Measurements from ENCODE around the gene ZNHIT1.

The ZNHIT1 gene

DNA sequence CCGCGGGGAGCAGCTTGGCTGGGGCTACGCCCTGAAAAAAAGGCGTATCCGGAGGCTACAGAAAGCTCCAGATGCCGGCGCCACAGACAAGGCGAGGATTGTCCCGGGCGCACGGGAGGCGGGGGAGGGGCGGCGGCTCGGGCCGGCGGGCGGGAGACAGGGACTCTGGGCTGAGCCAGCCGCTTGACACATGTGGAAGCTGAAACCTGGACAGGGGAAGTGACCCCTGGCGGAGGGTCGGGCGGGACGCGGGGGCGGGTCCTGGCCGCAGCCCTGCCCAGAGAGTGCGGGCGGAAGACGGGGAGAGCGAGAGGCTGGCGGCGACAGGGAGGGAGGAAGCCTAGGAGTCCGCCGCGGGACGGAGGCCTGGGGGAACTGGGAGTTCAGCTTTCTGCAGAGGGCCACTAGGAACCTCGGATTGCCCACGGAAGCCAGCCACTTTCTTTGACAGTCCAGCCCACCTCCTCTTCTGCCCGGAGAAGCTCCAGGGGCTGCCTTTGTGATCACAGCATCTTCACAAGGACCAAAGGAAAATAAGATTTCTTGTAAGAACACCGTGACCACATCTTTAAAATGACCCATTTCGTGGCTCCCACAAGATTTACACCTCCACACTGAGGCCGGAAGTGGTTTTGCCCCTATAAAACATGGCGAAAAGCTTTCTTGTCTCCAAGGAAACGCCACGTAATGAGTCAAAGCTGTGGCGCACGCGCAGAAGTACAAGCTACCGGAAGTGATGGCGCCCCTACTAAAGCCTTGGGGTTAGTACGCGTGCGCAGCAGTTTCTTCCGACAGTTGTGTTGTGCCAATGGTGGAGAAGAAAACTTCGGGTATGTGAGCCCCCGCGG, at the start of gene ZNHIT1, which contains the start of gene PLOD3:
Gene ZNHIT1, plus strand, starts transcription at position 778 of the 848 bp plus-strand sequence. Its CDS starts 31 bp downstream, at position 809.
Gene PLOD3, minus strand, starts transcription at position 194 of the 848 bp plus-strand sequence. CDS start 307 bp downstream, outside the sequence.
- ATAC-seq: peak; percentile 71 to 80

DNA sequence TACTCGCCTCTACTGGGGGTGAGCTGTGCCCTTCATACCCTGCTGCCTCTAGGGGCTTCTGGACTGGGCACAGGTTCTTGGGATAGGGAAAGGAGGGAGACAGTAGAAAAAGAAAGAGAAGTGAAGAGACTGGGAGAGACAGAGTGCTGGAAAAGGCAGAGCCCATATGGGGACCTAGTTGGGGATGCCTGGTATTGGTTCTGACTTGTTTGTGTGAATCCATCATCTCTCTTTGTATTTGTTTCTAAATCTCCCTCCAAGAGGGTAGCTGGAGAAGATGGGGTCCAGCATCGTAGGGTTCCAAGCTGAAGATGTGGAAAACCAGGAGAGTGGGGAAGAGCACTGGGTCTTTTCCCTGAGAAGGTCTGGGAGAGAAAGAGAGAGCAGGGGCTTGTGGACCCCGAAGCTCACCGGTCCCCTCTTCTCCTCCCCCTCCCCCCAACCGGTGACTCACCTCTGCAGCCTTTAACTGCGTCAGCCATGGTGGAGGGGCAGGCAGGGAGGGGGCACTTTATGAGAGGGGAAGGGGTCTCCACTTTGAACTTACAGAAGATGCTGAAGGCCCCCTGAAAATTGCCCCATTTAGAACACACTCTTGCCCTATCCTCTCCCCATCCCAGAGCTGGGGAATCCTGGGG, 49.4 kb upstream of the ZNHIT1 start:
- no peak for ATAC-seq

- no peak for ATAC-seq
Observed at GRCh38 chr7:101169110-101169837, 48.7 kb upstream of the ZNHIT1 start.

DNA sequence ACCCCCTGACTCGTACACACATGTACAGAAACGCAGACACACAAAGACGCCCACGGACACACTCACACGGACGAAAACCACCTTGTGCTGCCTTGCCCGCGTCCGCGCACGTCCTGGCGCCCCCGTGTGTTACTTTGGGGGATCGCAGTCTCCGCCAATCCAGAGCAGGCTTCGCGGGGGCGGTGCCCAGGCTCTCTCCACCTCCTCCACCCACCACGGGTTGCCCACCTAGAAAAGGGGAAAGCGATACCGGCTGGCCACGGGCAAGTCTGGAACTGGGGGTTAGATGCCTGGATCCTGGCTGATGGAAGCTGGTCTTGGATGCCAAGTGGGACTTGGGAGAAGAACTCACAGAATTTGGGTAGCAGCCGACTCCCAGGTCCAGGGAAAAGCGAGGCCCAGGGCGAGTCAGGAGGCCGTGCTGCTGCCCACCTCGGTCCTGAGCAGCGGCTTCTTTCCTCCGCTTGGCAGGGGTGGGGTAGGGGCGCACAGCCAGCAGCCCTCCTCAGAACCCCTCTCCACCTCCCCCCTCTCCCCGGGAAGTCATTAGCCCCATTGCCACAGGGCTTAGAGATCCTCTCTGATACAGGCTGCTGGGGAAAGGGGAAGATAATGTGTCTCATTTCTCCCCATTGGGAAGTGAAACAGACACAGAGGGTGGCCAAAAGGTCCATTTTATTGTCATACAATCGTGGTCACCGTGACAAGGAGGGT, 48.0 kb upstream of the ZNHIT1 start:
- peak; percentile 42 to 53 for ATAC-seq

DNA sequence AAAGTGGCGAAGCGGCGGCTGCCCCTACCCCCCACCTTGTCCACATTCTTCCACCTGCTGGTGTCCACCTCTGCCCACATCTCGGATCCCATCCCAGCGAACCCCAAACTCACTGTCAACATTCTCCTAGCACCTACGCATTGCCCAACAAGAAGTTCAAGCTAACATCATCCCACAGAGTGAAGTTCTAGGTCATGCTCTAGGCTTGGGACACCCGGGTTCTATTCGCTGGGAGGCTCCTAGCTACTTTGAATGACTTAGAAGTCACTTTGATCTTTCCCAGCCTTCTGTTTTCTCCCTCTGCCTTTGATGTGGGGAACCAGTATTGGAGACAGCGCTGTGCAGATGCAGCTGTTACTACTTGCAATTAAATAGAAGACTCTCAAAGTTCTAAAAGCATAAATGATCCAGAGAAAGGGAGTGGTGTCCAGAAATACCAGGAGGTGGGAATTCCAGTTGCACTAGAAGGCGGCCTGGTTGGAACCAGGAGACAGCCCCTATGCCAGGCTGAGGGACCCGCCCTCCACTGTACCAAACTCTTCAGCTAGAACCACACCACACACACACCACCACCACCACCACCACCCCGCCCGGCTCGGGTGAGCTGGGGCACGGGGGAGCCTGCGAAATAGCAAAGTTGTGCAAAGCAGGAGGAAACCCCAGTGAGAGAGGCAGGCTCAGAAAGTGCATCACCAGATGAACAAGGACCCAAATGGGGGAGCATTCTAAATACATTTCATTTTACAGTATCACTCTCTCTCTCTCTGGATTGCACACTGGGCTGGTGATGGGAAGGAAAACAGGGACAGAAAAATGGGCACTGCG, 47.1 kb upstream of the ZNHIT1 start:
- no peak for ATAC-seq

DNA sequence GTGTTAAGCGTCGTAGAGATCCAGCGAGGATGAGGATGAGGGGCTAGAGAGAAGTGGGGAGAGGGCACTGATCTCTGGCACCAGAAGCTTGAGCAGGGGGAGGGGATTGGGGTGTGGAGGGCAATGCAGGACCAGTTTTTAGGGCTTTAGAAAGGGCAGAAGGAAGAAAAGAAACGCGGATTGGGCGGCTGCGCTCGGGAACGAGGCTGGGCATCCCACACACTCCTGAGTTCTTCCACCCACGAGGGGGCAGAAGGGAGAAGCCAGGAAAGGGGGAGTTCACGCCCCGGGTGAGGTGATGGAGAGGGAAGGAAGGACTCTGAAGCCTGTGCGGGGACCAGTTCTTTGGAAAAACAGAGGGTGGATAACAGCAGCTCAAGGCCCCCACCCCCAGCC, 46.5 kb upstream of the ZNHIT1 start:
- no peak for ATAC-seq

DNA sequence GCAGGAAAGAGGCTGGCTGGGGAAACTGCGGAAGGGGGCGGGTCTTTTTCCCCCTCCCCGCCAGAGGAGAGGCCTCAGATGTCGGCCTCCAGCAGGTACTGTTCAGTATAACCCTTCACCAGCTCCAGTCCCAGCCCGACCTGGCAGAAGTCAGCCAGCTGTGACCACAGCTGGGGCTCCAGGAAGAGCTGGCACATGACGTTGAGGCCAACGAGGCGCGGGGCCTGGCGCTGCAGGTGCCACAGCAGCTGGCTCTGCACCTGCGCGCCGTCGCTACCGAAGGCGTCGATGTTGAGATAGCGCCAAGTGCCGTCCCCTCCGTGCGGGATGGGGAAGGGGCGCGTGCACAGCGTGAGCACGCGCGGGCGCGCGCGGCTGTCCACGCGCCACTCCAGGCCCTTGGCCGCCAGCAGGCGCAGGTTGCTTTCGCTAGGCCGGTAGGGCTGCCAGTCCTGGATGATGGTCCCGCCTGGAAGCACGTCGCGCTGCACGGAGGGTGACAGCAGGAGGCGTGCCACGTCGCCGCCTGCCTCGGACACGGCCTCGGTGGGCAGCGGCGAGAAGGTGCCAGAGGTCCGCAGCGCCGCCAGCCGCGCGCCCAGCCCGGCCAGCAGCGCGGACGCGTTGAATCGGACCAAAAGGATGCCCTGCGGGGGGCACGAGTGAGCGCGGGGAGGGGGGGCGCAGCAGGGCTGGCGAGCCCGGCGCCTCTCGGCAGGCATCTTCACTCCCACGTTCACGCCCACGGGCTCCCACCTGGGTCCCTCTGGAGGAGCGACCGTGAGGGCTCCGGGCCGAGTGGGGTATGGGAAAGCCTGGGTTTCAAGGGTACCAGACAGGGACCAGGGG, 45.7 kb upstream of the ZNHIT1 start:
- ATAC-seq: no peak

DNA sequence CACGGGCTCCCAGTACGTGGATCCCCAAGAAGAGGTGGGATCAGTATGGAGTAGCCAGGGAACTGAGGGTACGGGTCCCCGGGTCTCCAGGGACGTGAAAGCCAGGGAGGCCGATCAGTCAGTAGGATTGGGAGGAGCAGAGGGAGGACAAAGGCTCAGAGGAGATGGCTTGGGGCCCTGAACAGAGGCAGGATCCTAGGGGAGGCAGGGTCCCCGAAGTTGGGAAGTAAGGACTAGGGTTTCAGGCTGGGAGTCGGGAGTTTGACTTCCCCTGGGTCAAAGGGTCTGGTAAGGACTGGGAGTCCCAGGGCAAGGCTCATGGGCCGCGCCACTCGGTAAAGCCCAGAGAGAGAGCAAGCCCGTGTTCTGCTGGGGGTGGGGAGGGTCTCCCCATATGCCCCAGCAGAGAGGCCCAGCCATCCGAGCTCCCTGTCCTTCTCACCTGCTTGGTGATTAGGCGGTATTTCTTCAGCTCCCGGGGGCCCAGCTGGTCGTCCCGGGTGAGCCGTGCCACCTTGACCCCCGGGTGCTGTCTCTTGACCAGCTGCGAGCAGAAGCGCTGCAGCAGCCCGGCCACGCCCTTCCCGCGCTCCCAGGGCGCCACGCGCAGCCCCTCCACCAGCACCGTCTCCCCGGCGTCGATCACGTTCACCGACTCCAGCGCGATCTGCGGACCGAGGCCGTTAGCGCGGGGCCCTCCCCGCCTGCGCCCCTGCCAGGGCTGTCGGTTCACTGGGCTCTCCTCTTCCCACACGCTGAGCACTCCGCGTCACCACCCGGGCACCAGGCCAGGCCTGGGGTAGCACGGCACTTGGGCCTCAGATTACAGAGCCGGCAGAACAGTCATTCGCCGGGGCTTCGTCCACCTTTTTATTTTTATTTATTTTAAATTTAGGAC, 44.9 kb upstream of the ZNHIT1 start:
- ATAC-seq: no peak

DNA sequence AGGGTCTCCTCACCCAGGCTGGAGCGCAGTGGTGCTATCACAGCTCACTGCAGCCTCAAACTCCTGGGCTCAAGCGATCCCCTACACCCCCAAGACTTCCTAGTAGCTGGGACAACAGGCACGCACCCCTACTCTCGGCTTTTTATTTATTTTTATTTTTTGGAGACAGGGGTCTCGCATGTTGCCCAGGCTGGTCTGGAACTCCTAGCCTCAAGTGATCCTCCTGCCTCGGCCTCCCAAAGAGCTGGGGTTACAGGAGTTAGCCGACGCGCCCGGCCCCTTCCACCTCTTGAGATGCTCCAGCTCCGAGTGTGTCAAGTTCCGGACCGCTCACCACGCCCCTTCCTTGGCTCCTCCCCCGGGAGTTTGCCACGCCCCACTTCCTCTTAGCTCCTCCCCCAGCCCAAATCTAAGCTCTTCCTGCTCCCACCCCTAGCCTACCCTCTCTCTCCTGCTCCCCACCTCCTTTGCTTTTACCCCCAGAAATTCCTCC, 44.2 kb upstream of the ZNHIT1 start:
- peak; percentile 53 to 64 for ATAC-seq

DNA sequence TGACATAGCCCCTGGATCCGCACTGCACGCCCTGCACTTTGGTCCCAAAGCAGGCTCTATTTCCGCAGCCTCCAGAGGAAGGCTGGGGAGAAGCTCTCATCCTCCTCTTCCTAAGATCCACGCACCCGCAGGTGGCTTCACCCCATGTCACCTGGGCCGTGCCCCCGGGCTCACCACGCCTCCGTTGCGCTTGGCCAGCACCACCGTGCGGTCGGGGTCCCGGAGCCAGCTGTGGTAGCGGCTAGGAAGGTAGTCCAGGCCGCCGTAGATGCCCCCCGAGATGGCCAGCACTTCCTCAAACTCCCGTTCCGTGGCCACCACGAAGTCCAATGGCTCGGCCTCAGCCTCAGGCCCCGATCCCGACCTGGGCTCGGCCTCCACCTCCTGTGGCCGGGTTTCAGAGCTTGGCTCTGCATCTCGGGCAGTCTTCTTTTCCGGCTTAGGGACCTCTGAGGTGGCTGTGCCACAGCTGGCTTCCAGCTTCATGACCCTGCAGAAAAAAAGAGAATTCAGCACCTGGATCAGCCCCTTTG, 43.6 kb upstream of the ZNHIT1 start:
- ATAC-seq: no peak

GRCh38 chr7:101175664-101176063, 42.3 kb upstream of the ZNHIT1 start:
- no peak for ATAC-seq

DNA sequence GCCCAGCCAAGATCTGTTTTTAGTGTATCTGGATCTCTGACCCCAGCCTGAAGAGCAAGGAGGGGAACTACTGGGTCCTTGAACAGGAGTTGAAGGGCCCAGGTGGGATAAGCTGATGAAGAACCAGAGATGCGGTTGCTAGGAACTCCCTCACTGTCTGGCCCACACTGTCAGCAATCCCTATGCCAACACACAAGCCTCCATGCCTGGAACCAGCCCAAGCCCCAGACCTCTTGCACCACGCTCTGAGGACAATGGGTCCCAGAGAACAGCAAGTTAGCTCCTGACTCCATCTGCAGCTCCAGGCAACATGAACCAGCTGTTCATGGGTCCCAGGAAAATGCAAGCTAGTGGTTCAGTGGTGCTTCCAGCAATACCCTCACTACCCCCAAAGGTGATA, 40.3 kb upstream of the ZNHIT1 start:
- no peak for ATAC-seq

GRCh38 chr7:101179117-101179516, 38.8 kb upstream of the ZNHIT1 start:
- ATAC-seq: no peak

DNA sequence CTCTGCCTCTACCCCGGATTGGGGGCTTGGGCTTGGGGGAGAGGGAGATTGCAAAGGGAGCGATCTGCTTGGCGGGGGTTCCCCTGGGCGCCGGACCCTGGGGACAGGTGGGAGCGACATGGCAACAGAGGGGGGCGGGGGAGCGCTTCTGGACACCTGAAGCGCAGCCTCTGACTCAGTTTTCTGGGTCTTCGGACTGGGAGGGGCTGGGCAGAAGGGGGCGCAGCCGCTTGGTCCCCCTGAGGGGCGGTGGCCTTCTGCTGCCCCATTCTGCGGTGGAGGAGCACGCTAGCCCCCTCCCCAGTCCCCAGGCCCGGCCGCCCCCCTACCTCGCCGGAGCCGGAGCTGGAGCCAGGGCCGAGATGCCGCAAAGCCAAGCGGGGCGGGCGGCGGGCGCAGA, 38.3 kb upstream of the ZNHIT1 start:
- no peak for ATAC-seq

GRCh38 chr7:101180130-101180755, 37.7 kb upstream of the ZNHIT1 start, which contains the start of gene NAT16:
Gene NAT16, minus strand, starts transcription at chr7:101180293. Its CDS starts 5,486 bp downstream, at chr7:101174807.
- ATAC-seq: no peak

- no peak for ATAC-seq
Observed at GRCh38 chr7:101185258-101185839, 32.6 kb upstream of the ZNHIT1 start.

- no peak for ATAC-seq
Observed at GRCh38 chr7:101186194-101186593, 31.8 kb upstream of the ZNHIT1 start.

DNA sequence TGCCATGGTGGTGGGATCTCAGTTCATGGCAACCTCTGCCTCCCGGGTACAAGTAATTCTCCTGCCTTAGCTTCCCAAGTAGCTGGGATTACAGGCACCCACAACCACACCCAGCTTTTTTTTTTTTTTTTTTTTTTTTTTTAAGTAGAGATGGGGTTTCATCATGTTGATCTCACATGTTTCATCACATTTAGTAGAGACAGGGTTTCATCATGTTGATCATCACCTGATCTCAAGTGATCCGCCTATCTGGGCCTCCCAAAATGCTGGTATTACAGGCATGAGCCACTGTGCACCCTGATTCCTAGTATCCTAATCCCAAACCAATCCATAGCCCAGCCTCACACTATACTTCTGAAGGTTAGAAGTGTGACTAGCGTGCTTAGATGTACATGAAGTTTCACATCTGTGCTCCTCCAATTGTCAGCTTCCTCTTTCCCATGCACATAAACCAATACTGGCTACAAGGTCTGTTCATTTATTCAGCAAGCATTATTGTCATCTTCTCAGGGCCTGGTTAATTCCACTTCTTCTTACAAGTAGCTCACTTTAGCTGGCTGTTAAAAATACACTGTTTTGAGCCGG, 31.0 kb upstream of the ZNHIT1 start:
- no peak for ATAC-seq
